MCF 10A (cell line): Measurements from ENCODE around the gene OAS2. TPM values are rescaled to one million over a fixed set of nuclear protein-coding genes. Genes with fewer than 3 reads are reported as not detected.
"Not testable (repeated sequence)": the region's sequence is repeated elsewhere in the genome, so short reads cannot be mapped to it uniquely, and the experiment has no call there.

Experiments
- BruUV-seq: library from RNA; stranded (reverse); fragments of 400-500 nt; replicated peaks from 2 replicates; lab custom pipeline; 2021; lab: Mats Ljungman, UMichigan
- CTCF ChIA-PET: fragments of 300-600 bp; sonication (Branson Sonifier 250); formaldehyde crosslinking; extraction: SDS; loops from one replicate; lab custom pipeline; 2021; ENCODE audit warnings: antibody characterized with exemption, inconsistent platforms; lab: Yijun Ruan, JAX
- POLR2A ChIA-PET: fragments of 300-600, 350-650 bp; sonication (Branson Sonifier 250); formaldehyde crosslinking; extraction: SDS; loops from one replicate; lab custom pipeline; 2020; ENCODE audit warnings: antibody characterized with exemption, inconsistent platforms; lab: Yijun Ruan, JAX
- DNase-seq: peaks from one replicate; pipeline ENCODE4 v3.0.0-alpha.2; 2018; ENCODE audit not compliant: unreplicated experiment
- H3K27ac Mint-ChIP-seq: one replicate; pipeline ENCODE4 v1.8.0; 2022; ENCODE audit warnings: mild to moderate bottlenecking, low read depth, mixed read lengths; ENCODE audit not compliant: unreplicated experiment
- H3K27me3 Mint-ChIP-seq: one replicate; pipeline ENCODE4 v1.8.0; 2022; ENCODE audit warnings: mixed read lengths; ENCODE audit not compliant: insufficient read depth, unreplicated experiment
- H3K36me3 Mint-ChIP-seq: one replicate; pipeline ENCODE4 v1.8.0; 2022; ENCODE audit warnings: mild to moderate bottlenecking, moderate library complexity, mixed read lengths; ENCODE audit not compliant: insufficient read depth, unreplicated experiment
- H3K4me1 Mint-ChIP-seq: one replicate; pipeline ENCODE4 v1.8.0; 2022; ENCODE audit warnings: mixed read lengths; ENCODE audit not compliant: insufficient read depth, unreplicated experiment
- H3K4me3 Mint-ChIP-seq: one replicate; pipeline ENCODE4 v1.8.0; 2022; ENCODE audit warnings: mild to moderate bottlenecking, moderate library complexity, mixed read lengths; ENCODE audit not compliant: unreplicated experiment
- H3K9me3 Mint-ChIP-seq: one replicate; pipeline ENCODE4 v1.8.0; 2022; ENCODE audit warnings: mixed read lengths; ENCODE audit not compliant: unreplicated experiment
- intact Hi-C: fragments of 100-400 bp; cut with micrococcal nuclease; formaldehyde crosslinking; loops from 2 replicates; pipeline ENCODE4 v1.14.1; 2022
- total RNA-seq: library from RNA; stranded (reverse); gene quantifications from 2 replicates; pipeline ENCODE4 v1.2.3, GENCODE V29; 2022
- TF ChIP-seq, protein P1 (sequence below): fragments of 200-600 bp; IDR thresholded peaks from one replicate; pipeline ENCODE4 v1.8.0; 2022; ENCODE audit warnings: antibody characterized with exemption, mild to moderate bottlenecking; ENCODE audit not compliant: unreplicated experiment

Gene OAS2
- total RNA-seq, 1 experiment from 2014 or later: 0.33 TPM

DNA sequence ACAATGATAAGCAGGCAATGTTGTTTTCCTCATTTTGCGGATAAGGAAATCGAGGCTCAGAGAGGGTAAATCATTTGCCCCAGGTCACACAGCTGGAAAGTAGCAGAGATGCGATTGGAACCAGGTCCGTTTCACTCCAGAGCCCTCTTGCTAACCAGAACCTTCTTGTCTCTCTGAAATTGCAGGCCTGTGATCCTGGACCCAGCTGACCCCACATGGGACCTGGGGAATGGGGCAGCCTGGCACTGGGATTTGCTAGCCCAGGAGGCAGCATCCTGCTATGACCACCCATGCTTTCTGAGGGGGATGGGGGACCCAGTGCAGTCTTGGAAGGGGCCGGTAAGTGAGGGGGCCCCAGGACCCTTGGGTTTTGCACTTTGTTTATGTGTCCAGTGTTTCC lies 30.6 kb upstream of the OAS2 start:
- H3K9me3 Mint-ChIP-seq: no peaks in the 10 kb centered on the region
- H3K4me1 Mint-ChIP-seq: no peaks in the 10 kb centered on the region
- peaks cover 4% of the 10 kb centered on the region for H3K36me3 Mint-ChIP-seq
- no peak for DNase-seq
- no TSS peak for BruUV-seq
- no peak overlapping the region for H3K27ac Mint-ChIP-seq
- H3K27me3 Mint-ChIP-seq: no peaks in the 10 kb centered on the region
- intact Hi-C loops: no loop called here
- CTCF ChIA-PET: interaction anchor here (0.5 to 0.7 kb wide), 3 partner anchors 8 to 39 kb away, joined by 3 read pairs; no protein-coding TSS in a partner anchor
- H3K4me3 Mint-ChIP-seq: no peak overlapping the region
- POLR2A ChIA-PET: interaction anchor here (0.7 kb wide), 1 partner anchor 10 kb away, joined by 3 read pairs; the partner anchor contains the start of gene OAS3
- TF ChIP-seq, protein P1, sequence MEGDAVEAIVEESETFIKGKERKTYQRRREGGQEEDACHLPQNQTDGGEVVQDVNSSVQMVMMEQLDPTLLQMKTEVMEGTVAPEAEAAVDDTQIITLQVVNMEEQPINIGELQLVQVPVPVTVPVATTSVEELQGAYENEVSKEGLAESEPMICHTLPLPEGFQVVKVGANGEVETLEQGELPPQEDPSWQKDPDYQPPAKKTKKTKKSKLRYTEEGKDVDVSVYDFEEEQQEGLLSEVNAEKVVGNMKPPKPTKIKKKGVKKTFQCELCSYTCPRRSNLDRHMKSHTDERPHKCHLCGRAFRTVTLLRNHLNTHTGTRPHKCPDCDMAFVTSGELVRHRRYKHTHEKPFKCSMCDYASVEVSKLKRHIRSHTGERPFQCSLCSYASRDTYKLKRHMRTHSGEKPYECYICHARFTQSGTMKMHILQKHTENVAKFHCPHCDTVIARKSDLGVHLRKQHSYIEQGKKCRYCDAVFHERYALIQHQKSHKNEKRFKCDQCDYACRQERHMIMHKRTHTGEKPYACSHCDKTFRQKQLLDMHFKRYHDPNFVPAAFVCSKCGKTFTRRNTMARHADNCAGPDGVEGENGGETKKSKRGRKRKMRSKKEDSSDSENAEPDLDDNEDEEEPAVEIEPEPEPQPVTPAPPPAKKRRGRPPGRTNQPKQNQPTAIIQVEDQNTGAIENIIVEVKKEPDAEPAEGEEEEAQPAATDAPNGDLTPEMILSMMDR: no peak

- TF ChIP-seq, protein P1: no peak
- Mint-ChIP-seq H3K27ac (no peak overlapping the region), H3K4me3 (no peak overlapping the region), H3K27me3 (no peaks in the 10 kb centered on the region), H3K9me3 (no peaks in the 10 kb centered on the region), H3K36me3 (peaks cover 4% of the 10 kb centered on the region), H3K4me1 (no peaks in the 10 kb centered on the region)
- CTCF ChIA-PET: no interaction called here
- DNase-seq: no peak
- no TSS peak for BruUV-seq
- POLR2A ChIA-PET: interaction anchor here (0.8 kb wide), 1 partner anchor 9 kb away, joined by 4 read pairs; no protein-coding TSS in a partner anchor
- intact Hi-C loops: no loop called here
These were observed 29.5 kb upstream of the OAS2 start for GRCh38 chr12:112948806-112949205.

- Mint-ChIP-seq H3K4me3 (no peak overlapping the region), H3K27me3 (no peaks in the 10 kb centered on the region), H3K9me3 (no peaks in the 10 kb centered on the region), H3K27ac (no peak overlapping the region), H3K36me3 (peaks cover 7% of the 10 kb centered on the region), H3K4me1 (no peaks in the 10 kb centered on the region)
- TF ChIP-seq, protein P1: no peak
- POLR2A ChIA-PET: interaction anchor here (1.0 kb wide), 1 partner anchor 13 kb away, joined by 3 read pairs; the partner anchor contains the start of gene OAS3
- no TSS peak for BruUV-seq
- DNase-seq: no peak
- intact Hi-C loops: no loop called here
- CTCF ChIA-PET: interaction anchor here (1.4 kb wide), 1 partner anchor 50 kb away, joined by 4 read pairs; no protein-coding TSS in a partner anchor
These were observed 27.6 kb upstream of the OAS2 start for GRCh38 chr12:112950701-112951100.

GRCh38 chr12:112957125-112957524 lies 21.2 kb upstream of the OAS2 start:
- BruUV-seq, intact Hi-C loops, H3K27ac Mint-ChIP-seq, H3K27me3 Mint-ChIP-seq, H3K36me3 Mint-ChIP-seq, H3K4me1 Mint-ChIP-seq, POLR2A ChIA-PET, CTCF ChIA-PET, H3K4me3 Mint-ChIP-seq, DNase-seq: not testable (repeated sequence)
- peaks cover 23% of the 10 kb centered on the region for H3K9me3 Mint-ChIP-seq
